ENCODE measurements around the gene TSR3. TPM values are rescaled to one million over a fixed set of nuclear protein-coding genes. Genes with fewer than 3 reads are reported as not detected.
A peak's percentile ranks its signal among the peaks of the same experiment; 100 is the strongest.

Gene TSR3
- total and polyA plus RNA-seq, 2 of the 13 experiments (the other 11 are each of a cell fraction or from before 2014, with no cell fraction given), result 24.2 to 51.0 TPM

DNA sequence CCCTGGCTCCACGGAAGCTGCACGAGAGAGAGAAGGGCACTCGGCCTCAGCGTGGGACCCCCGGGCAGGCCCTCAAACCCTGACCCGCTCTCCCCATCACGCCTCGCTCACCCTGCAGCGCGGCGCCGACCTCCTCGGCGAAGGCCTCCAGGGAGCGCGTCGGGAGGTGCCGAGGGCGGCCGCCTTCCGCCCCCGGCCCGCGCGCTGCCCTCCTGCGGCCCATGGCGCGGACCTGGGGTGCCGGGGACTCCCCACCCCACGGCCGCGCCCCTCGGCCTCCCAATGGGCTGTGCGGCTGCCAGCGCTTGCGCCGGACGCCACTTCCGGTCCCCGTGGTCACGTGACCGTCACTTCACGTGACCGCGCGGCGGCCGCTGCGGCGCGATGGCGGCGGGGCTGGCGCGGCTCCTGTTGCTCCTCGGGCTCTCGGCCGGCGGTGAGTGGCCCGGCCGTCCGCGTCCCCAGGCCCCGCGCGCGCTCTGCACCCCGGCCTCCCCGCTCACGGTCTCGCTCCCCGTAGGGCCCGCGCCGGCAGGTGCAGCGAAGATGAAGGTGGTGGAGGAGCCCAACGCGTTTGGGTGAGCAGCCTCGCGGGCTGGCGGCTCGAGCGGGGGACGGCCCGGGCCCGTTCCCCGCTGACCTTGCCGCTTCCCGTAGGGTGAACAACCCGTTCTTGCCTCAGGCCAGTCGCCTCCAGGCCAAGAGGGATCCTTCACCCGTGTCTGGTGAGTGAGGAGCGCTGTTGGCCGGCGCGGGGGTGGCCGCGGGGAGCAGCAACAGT, at the start of gene TSR3, which contains the start of gene GNPTG (continued):
- peak; percentile 95 for TF ChIP-seq ZNF574 (CRISPR knock-in tag; IDR thresholded peaks at IDR 0.05)
- TF ChIP-seq SKI (IDR thresholded peaks at IDR 0.05; ENCODE audit: partially characterized antibody), result peak; percentile 55
- no peak; the same call in 1 of the 2 replicates for TF ChIP-seq ETV6 (CRISPR knock-in tag; conservative IDR thresholded peaks at IDR 0.05)
- peak; percentile 89 for TF ChIP-seq RBFOX2 (IDR thresholded peaks at IDR 0.05; ENCODE audit: low read depth, low read length)
- TF ChIP-seq ZNF512B (CRISPR knock-in tag; IDR thresholded peaks at IDR 0.05; ENCODE audit: borderline replicate concordance), result no peak
- no peak for TF ChIP-seq ZNF570 (CRISPR knock-in tag; IDR thresholded peaks at IDR 0.05; ENCODE audit: borderline replicate concordance)
- TF ChIP-seq, protein P1, sequence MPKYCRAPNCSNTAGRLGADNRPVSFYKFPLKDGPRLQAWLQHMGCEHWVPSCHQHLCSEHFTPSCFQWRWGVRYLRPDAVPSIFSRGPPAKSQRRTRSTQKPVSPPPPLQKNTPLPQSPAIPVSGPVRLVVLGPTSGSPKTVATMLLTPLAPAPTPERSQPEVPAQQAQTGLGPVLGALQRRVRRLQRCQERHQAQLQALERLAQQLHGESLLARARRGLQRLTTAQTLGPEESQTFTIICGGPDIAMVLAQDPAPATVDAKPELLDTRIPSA (CRISPR knock-in tag; IDR thresholded peaks at IDR 0.05; ENCODE audit: borderline replicate concordance), result no peak
- TF ChIP-seq CREB3 (CRISPR knock-in tag; IDR thresholded peaks at IDR 0.05), result no peak
- no peak for TF ChIP-seq CEBPB (IDR thresholded peaks at IDR 0.05; ENCODE audit: borderline replicate concordance, low read depth, low read length)
- no peak for TF ChIP-seq ZKSCAN5 (CRISPR knock-in tag; IDR thresholded peaks at IDR 0.05)
- 0 out of 2 replicates have a peak, but pooled peaks have one; percentile 16 for TF ChIP-seq ZNF160 (CRISPR knock-in tag; IDR thresholded peaks at IDR 0.05)
- TF ChIP-seq HMGXB4 (CRISPR knock-in tag; IDR thresholded peaks at IDR 0.05; ENCODE audit: borderline replicate concordance in 1 of 2, low read depth in 1 of 2), result 0 out of 4 replicates have a peak, but pooled peaks of 1 of the 2 experiments have one; percentile 49
- TF ChIP-seq CBFB (CRISPR knock-in tag; IDR thresholded peaks at IDR 0.05), result peak; percentile 84
- peak; percentile 89; the same call in 2 of the 3 replicates for TF ChIP-seq MXI1 (IDR thresholded peaks at IDR 0.05; ENCODE audit: borderline replicate concordance, low read depth, low read length)
- no peak for TF ChIP-seq ZNF644 (CRISPR knock-in tag; IDR thresholded peaks at IDR 0.05; ENCODE audit: low read depth)
- TF ChIP-seq ASH2L (IDR thresholded peaks at IDR 0.05; ENCODE audit: insufficient read length, low read depth, low read length), result peak; percentile 52
